GM10248 (cell line): Measurements from ENCODE around the gene A1CF.

Source experiments
- CTCF ChIA-PET: fragments of 300-600 bp; sonication (Branson Sonifier 250); formaldehyde crosslinking; extraction: SDS; loops from one replicate; lab custom pipeline; 2021; ENCODE audit warnings: antibody characterized with exemption; lab: Yijun Ruan, JAX
- POLR2A ChIA-PET: fragments of 350-650 bp; sonication (Branson Sonifier 250); formaldehyde crosslinking; extraction: SDS; loops from one replicate; lab custom pipeline; 2020; ENCODE audit warnings: antibody characterized with exemption; lab: Yijun Ruan, JAX
- DNase-seq: peaks from one replicate; pipeline ENCODE4 v3.0.0; 2012; ENCODE audit errors: extremely low spot score
- CTCF ChIP-seq: IDR thresholded peaks from 2 replicates; pipeline ENCODE4 v1.5.1; 2012; ENCODE audit warnings: mild to moderate bottlenecking, low read depth; ENCODE audit errors: extremely low read depth, missing control alignments, control extremely low read depth

Gene A1CF

GRCh38 chr10:50874723-50875122, 10.7 kb downstream of the A1CF start:
- no peak for DNase-seq
- no peak for TF ChIP-seq CTCF
- CTCF ChIA-PET: interaction anchor here (1.1 to 1.4 kb wide), 2 partner anchors 10 to 12 kb away, joined by 3 read pairs; no protein-coding TSS in a partner anchor
- POLR2A ChIA-PET: no interaction called here

- POLR2A ChIA-PET: no interaction called here
- CTCF ChIA-PET: interaction anchor here (1.0 to 1.6 kb wide), 4 partner anchors 10 to 59 kb away, joined by 3 to 5 read pairs (median 3); no protein-coding TSS in a partner anchor
- DNase-seq: no peak
- TF ChIP-seq CTCF: no peak
Observed at GRCh38 chr10:50866317-50866716, 19.1 kb downstream of the A1CF start.

- ChIA-PET CTCF (no interaction called here), POLR2A (no interaction called here)
- TF ChIP-seq CTCF: no peak
- no peak for DNase-seq
Observed at GRCh38 chr10:50862719-50863118, 22.7 kb downstream of the A1CF start.

- no peak for TF ChIP-seq CTCF
- POLR2A ChIA-PET: no interaction called here
- no peak for DNase-seq
- CTCF ChIA-PET: no interaction called here
Observed at GRCh38 chr10:50861370-50861769, 24.1 kb downstream of the A1CF start.

- DNase-seq: no peak
- ChIA-PET POLR2A (no interaction called here), CTCF (no interaction called here)
- TF ChIP-seq CTCF: no peak
Observed at GRCh38 chr10:50857579-50857978, 27.8 kb downstream of the A1CF start.

GRCh38 chr10:50855461-50855860, 30.0 kb downstream of the A1CF start:
- POLR2A ChIA-PET: no interaction called here

More at GRCh38 chr10:50855461-50855860, 30.0 kb downstream of the A1CF start:
- no peak for DNase-seq
- TF ChIP-seq CTCF: no peak
- CTCF ChIA-PET: interaction anchor here (1.4 kb wide), 1 partner anchor 10 kb away, joined by 3 read pairs; no protein-coding TSS in a partner anchor
